Measurements from ENCODE around the gene ZYG11A.
A peak's percentile ranks its signal among the peaks of the same experiment; 100 is the strongest.

Gene ZYG11A

DNA sequence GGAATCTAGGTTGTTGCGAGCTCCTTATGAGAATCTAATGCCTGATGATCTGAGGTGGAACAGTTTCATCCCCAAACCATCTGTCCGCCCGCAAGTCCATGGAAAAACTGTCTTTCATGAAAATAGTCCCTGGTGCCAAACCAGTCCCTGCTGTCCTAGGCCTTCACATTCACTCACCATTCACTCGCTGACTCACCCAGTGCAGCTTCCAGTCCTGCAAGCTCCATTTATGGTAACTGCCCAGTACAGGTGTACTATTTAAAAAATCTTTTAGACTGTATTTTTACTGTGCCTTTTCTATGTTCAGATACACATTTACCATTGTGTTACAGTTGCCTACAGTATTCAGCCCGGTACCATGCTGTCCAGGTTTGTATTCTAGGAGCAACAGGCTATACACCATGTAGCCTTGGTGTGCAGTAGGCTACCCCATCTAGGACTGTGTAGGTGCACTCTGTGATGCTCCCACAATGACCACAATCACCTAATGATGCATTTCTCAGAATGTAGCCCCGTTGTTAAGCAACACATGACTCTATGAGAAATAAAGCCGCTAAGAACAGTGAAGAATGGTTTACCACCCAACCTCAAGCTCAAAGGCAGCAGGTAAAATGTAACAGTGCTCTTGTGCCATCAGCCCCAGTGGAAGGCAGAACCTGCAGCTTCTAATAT, 76.6 kb downstream of the ZYG11A start:
- no peak for DNase-seq

- no peak for DNase-seq
Observed at GRCh38 chr1:52919723-52920483, 77.3 kb downstream of the ZYG11A start.

DNA sequence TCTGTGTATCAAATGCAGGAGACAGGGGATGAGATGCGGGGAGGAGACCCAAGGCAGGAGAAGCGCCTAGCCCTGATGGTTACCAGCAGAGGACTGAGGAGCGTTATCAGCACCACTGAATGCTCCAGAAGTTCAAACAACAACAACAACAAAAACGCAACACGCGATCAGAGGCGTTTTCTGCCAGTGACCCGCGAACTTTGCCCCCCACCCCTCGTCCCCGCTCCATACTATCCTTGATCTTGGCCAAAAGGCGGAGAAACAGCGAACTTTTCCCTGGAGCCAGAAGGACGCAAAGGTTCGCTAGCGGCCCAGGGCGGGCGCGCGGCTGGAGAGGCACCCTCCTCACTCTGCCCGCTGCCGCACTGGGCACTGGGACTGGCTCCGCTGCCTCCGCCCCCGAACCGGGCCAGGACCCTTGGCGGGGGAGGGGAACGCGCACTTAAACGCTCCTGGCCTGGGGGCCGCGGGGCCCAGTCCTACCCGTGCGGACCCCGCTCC, 78.3 kb downstream of the ZYG11A start:
- no peak for DNase-seq

GRCh38 chr1:52925571-52926005, 83.0 kb downstream of the ZYG11A start:
- peak; percentile 59 for DNase-seq

DNA sequence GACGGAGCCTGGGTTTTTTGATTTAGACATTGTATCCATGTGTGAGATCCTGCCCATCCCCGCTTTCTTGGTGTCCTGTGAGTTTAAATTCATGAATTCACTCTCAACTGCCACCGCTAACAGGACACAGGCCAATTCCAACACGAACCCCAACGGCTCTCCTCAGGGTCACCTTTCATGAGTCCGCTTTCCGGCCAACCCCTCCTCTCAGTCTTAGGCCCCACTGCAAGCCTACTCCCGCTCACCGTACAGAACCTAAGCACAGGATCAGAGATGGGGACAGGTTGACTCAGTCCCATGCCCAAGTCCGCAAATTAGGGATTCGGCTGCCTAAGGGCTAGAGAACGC, 84.3 kb downstream of the ZYG11A start:
- DNase-seq: no peak

- DNase-seq: peak; percentile 84
Observed at GRCh38 chr1:52927212-52928014, 84.9 kb downstream of the ZYG11A start, which contains the start of gene SCP2. Gene SCP2 (plus strand): TSS chr1:52927276. CDS start chr1:52927397, 121 bp downstream.

- peak; percentile 47 for DNase-seq
Observed at GRCh38 chr1:52928015-52928404, 85.5 kb downstream of the ZYG11A start.

- DNase-seq: no peak
Observed at GRCh38 chr1:52929019-52929418, 86.5 kb downstream of the ZYG11A start.

GRCh38 chr1:52937433-52938182, 95.0 kb downstream of the ZYG11A start:
- DNase-seq: no peak

- no peak for DNase-seq
Observed at GRCh38 chr1:52938183-52938451, 95.6 kb downstream of the ZYG11A start.

- DNase-seq: no peak
Observed at GRCh38 chr1:52943876-52944416, 101.4 kb downstream of the ZYG11A start.

DNA sequence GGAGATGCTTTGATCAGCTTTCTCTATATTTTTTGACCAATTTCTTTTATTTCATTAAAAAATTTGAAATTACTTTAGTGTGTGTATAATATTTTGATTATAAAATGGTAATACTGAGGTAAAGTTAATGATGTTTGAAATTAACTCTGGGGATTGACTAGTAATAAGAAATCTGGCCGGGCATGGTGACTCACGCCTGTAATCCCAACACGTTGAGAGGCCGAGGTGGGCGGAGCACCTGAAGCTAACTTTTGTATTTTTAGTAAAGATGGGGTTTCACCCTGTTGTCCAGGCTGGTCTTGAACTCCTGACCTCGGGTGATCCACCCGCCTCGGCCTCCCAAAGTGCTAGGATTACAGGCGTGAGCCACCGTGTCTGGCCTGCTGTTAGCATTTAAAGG, 102.0 kb downstream of the ZYG11A start:
- DNase-seq: no peak

Data from NCI-H82 (cell line).